ENCODE measurements around the gene CD200R1L.

DNA sequence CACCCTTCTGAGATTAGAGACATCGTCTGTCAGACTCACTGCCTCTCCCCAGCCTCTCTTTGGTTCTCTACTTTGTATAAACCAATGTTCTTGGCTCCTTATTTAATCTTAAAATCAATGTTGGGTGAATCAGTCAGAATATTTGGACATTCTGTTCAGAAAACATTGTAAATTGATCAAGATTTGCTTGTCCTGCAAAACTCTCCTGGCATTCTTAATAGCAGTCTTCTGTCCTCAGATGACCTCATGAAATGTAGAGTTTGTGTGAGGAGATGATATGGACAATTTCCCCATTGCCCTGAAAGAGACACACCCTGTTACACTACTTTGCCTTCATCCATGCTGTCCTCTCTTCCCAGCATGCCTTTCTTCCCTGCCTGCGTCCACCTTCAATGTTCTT is 33.6 kb downstream of the CD200R1L start:
- TF ChIP-seq, protein P1, sequence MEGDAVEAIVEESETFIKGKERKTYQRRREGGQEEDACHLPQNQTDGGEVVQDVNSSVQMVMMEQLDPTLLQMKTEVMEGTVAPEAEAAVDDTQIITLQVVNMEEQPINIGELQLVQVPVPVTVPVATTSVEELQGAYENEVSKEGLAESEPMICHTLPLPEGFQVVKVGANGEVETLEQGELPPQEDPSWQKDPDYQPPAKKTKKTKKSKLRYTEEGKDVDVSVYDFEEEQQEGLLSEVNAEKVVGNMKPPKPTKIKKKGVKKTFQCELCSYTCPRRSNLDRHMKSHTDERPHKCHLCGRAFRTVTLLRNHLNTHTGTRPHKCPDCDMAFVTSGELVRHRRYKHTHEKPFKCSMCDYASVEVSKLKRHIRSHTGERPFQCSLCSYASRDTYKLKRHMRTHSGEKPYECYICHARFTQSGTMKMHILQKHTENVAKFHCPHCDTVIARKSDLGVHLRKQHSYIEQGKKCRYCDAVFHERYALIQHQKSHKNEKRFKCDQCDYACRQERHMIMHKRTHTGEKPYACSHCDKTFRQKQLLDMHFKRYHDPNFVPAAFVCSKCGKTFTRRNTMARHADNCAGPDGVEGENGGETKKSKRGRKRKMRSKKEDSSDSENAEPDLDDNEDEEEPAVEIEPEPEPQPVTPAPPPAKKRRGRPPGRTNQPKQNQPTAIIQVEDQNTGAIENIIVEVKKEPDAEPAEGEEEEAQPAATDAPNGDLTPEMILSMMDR (IDR thresholded peaks at IDR 0.05): no peak
- no peak for TF ChIP-seq POLR2A (IDR thresholded peaks at IDR 0.05)

All from heart left ventricle (tissue), 13 donors.